Activated CD4-positive, alpha-beta memory T cell treated with anti-CD3 and anti-CD28 coated beads for 36 hours (primary cell): ENCODE results near the gene STARD3. TPM values are rescaled to one million over a fixed set of nuclear protein-coding genes. Genes with fewer than 3 reads are reported as not detected.

Source experiments
- CTCF ChIA-PET: fragments of 350-600 bp; sonication (Branson Sonifier 250); formaldehyde crosslinking; loops from one replicate; lab custom pipeline; 2021; ENCODE audit warnings: antibody characterized with exemption, inconsistent platforms; lab: Charles Lee
- POLR2A ChIA-PET: fragments of 350-600 bp; sonication (Branson Sonifier 250); formaldehyde crosslinking; loops from one replicate; lab custom pipeline; 2021; ENCODE audit warnings: antibody characterized with exemption; lab: Charles Lee
- DNase-seq: peaks from one replicate; pipeline ENCODE4 v3.0.0-alpha.2; 2020
- H3K27ac Mint-ChIP-seq: one replicate; pipeline ENCODE4 v1.8.0; 2021; ENCODE audit warnings: mixed read lengths
- H3K27me3 Mint-ChIP-seq: one replicate; pipeline ENCODE4 v1.8.0; 2021; ENCODE audit warnings: mixed read lengths
- H3K36me3 Mint-ChIP-seq: one replicate; pipeline ENCODE4 v1.8.0; 2021; ENCODE audit warnings: mixed read lengths
- H3K4me1 Mint-ChIP-seq: one replicate; pipeline ENCODE4 v1.8.0; 2021; ENCODE audit warnings: low read depth, mixed read lengths
- H3K4me3 Mint-ChIP-seq: one replicate; pipeline ENCODE4 v1.8.0; 2021; ENCODE audit warnings: mild to moderate bottlenecking, mixed read lengths
- H3K9me3 Mint-ChIP-seq: one replicate; pipeline ENCODE4 v1.8.0; 2021; ENCODE audit warnings: mixed read lengths
- intact Hi-C: fragments of 100-400 bp; cut with micrococcal nuclease; formaldehyde crosslinking; loops from one replicate; pipeline ENCODE4 v1.15.1; 2023
- total RNA-seq, 2 experiments: library from RNA; stranded (reverse); gene quantifications; one replicate each; pipeline ENCODE4 v1.2.3, GENCODE V29; 2021

Gene STARD3
- total RNA-seq, 2 experiments from 2014 or later = 53.6 to 60.3 TPM

- intact Hi-C loops = loop anchor here (2.0 kb wide), 1 partner anchor 20 kb away; no protein-coding TSS in a partner anchor
- POLR2A ChIA-PET = interaction anchor here (1.1 to 1.6 kb wide), 2 partner anchors 10 to 14 kb away, joined by 3 to 8 read pairs; partner anchors contain the start of genes PGAP3 and TCAP
- peaks cover 7% of the 10 kb centered on the region for H3K36me3 Mint-ChIP-seq
- peak overlapping the region; percentile 88 for H3K27ac Mint-ChIP-seq
- CTCF ChIA-PET = interaction anchor here (1.1 to 4.3 kb wide), 10 partner anchors 7 to 183 kb away, joined by 3 to 19 read pairs (median 5); partner anchors contain the start of genes MIEN1, PGAP3 and PNMT
- H3K9me3 Mint-ChIP-seq = no peaks in the 10 kb centered on the region
- no peaks in the 10 kb centered on the region for H3K27me3 Mint-ChIP-seq
- DNase-seq = peak; percentile 31
- no peak overlapping the region for H3K4me3 Mint-ChIP-seq
- peaks cover 59% of the 10 kb centered on the region for H3K4me1 Mint-ChIP-seq
Measured at GRCh38 chr17:39678340-39679116, 41.6 kb downstream of the STARD3 start.

- CTCF ChIA-PET = interaction anchor here (1.1 to 2.9 kb wide), 8 partner anchors 8 to 182 kb away, joined by 3 to 18 read pairs (median 5); partner anchors contain the start of genes MIEN1, PGAP3 and PNMT
- H3K36me3 Mint-ChIP-seq = peaks cover 10% of the 10 kb centered on the region
- no peaks in the 10 kb centered on the region for H3K9me3 Mint-ChIP-seq
- DNase-seq = peak; percentile 59
- no peaks in the 10 kb centered on the region for H3K27me3 Mint-ChIP-seq
- intact Hi-C loops = loop anchor here (2.0 kb wide), 1 partner anchor 21 kb away; no protein-coding TSS in a partner anchor
- peak overlapping the region; percentile 88 for H3K27ac Mint-ChIP-seq
- no peak overlapping the region for H3K4me3 Mint-ChIP-seq
- POLR2A ChIA-PET = no interaction called here
- H3K4me1 Mint-ChIP-seq = peaks cover 59% of the 10 kb centered on the region
Measured at GRCh38 chr17:39679521-39680192, 42.7 kb downstream of the STARD3 start.

GRCh38 chr17:39683295-39683939 lies 46.5 kb downstream of the STARD3 start:
- POLR2A ChIA-PET = no interaction called here
- CTCF ChIA-PET = interaction anchor here (1.7 kb wide), 1 partner anchor 15 kb away, joined by 6 read pairs; the partner anchor contains the start of gene PNMT
- H3K9me3 Mint-ChIP-seq = no peaks in the 10 kb centered on the region
- H3K4me1 Mint-ChIP-seq = peaks cover 37% of the 10 kb centered on the region
- peaks cover 10% of the 10 kb centered on the region for H3K36me3 Mint-ChIP-seq
- intact Hi-C loops = no loop called here
- no peak overlapping the region for H3K27ac Mint-ChIP-seq
- no peak overlapping the region for H3K4me3 Mint-ChIP-seq
- no peaks in the 10 kb centered on the region for H3K27me3 Mint-ChIP-seq
- no peak for DNase-seq

GRCh38 chr17:39684369-39685192 lies 47.6 kb downstream of the STARD3 start:
- H3K36me3 Mint-ChIP-seq = peaks cover 10% of the 10 kb centered on the region
- ChIA-PET CTCF (interaction anchor here (0.7 kb wide), 1 partner anchor 30 kb away, joined by 3 read pairs; no protein-coding TSS in a partner anchor), POLR2A (no interaction called here)
- no peak overlapping the region for H3K4me3 Mint-ChIP-seq
- no peaks in the 10 kb centered on the region for H3K9me3 Mint-ChIP-seq
- no peak overlapping the region for H3K27ac Mint-ChIP-seq
- DNase-seq = no peak
- intact Hi-C loops = loop anchor here (5.0 kb wide), 4 partner anchors 47 to 183 kb away; partner anchors contain the start of genes MIEN1, STARD3 and ZPBP2
- H3K27me3 Mint-ChIP-seq = no peaks in the 10 kb centered on the region
- peaks cover 34% of the 10 kb centered on the region for H3K4me1 Mint-ChIP-seq

DNA sequence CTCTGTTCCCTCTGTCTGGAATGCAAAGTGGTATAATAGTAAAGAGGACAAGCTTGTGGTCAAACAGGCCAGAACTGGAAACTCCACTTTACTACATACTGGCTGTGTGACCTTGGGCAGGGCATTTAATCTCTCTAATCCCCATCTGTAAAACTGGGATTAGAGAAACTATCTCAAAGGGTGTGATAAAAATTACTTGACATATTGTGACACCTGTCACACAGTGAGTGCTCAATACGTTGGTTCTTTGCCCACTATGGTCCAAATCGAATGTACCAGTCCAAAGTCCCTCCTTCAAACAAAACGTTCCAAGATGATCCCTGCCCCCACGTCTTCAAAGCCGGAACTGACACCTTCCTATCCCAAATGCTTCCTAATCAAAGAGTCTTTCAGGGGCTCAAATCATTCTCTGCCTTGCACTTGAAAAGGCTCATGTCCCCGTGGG lies 50.2 kb downstream of the STARD3 start:
- Mint-ChIP-seq H3K9me3 (no peaks in the 10 kb centered on the region), H3K36me3 (peaks cover 10% of the 10 kb centered on the region), H3K27ac (peak overlapping the region; percentile 84), H3K27me3 (no peaks in the 10 kb centered on the region), H3K4me3 (peak overlapping the region; percentile 92), H3K4me1 (peaks cover 18% of the 10 kb centered on the region)
- CTCF ChIA-PET = interaction anchor here (1.0 to 3.0 kb wide), 3 partner anchors 43 to 293 kb away, joined by 3 to 12 read pairs (median 4); partner anchors contain the start of genes MIEN1 and PSMD3
- DNase-seq = no peak
- intact Hi-C loops = loop anchor here (5.0 kb wide), 4 partner anchors 45 to 180 kb away; partner anchors contain the start of genes MIEN1, STARD3 and ZPBP2
- POLR2A ChIA-PET = interaction anchor here (1.4 to 1.5 kb wide), 2 partner anchors 12 to 42 kb away, joined by 4 to 7 read pairs; no protein-coding TSS in a partner anchor

DNA sequence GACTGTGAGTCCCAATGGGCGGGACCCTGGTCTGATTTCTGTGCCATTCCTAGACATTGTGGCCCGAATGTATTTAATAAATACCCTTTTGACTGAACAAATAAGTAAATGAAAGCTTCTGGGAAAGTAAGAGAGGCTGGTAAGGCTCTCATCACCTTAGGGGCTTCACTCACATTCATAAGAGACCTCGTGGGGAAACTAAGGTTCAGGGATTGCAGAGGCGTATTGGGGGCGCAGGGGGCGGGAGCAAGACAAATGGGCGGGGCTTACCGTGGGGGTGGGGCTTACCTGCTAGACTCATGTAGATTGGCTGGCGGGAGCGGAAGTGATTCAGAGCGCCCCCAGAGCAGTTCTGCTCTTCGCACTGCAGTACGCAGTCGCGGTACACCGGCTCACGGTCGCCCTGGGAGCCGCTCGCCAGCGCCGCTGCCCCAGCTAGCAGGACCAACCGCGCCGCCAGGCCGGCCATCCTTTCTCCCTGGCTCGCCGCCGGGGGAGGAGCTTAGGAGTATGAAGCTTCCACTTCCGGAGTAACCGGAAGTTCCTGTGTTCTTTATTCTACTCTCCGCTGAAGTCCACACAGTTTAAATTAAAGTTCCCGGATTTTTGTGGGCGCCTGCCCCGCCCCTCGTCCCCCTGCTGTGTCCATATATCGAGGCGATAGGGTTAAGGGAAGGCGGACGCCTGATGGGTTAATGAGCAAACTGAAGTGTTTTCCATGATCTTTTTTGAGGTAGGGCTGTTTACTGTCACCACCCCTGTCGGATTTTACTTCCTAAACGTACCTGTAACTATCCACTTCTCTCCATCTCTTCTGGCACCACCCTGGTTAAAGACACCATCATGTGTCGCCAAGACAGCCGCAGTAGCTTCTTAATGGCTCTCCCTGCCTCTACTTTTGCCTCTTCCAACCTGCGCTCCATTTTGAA lies 50.9 kb downstream of the STARD3 start, which contains the start of gene PGAP3:
PGAP3 (minus strand) TSS at position 512 of the 929 bp plus-strand sequence; CDS start at position 469, 43 bp downstream.
- peaks cover 18% of the 10 kb centered on the region for H3K4me1 Mint-ChIP-seq
- peak within 1 kb of the TSS; percentile 84 for H3K27ac Mint-ChIP-seq
- DNase-seq = peak; percentile 91
- H3K36me3 Mint-ChIP-seq = peaks cover 7% of the 10 kb centered on the region
- CTCF ChIA-PET = interaction anchor here (1.0 to 3.0 kb wide), 8 partner anchors 9 to 293 kb away, joined by 3 to 12 read pairs (median 4); partner anchors contain the start of genes MIEN1 and PSMD3
- POLR2A ChIA-PET = interaction anchor here (0.7 to 1.8 kb wide), 5 partner anchors 10 to 293 kb away, joined by 4 to 8 read pairs (median 5); partner anchors contain the start of gene PSMD3
- no peaks in the 10 kb centered on the region for H3K27me3 Mint-ChIP-seq
- intact Hi-C loops = loop anchor here (5.0 kb wide), 4 partner anchors 44 to 179 kb away; partner anchors contain the start of genes MIEN1, STARD3 and ZPBP2
- H3K9me3 Mint-ChIP-seq = no peaks in the 10 kb centered on the region
- H3K4me3 Mint-ChIP-seq = peak within 1 kb of the TSS; percentile 92

GRCh38 chr17:39688475-39688835 lies 51.5 kb downstream of the STARD3 start:
- no peaks in the 10 kb centered on the region for H3K27me3 Mint-ChIP-seq
- intact Hi-C loops = loop anchor here (5.0 kb wide), 4 partner anchors 44 to 179 kb away; partner anchors contain the start of genes MIEN1, STARD3 and ZPBP2
- no peaks in the 10 kb centered on the region for H3K9me3 Mint-ChIP-seq
- peak overlapping the region; percentile 92 for H3K4me3 Mint-ChIP-seq
- peak; percentile 19 for DNase-seq
- CTCF ChIA-PET = interaction anchor here (1.0 to 3.0 kb wide), 8 partner anchors 10 to 292 kb away, joined by 3 to 12 read pairs (median 4); partner anchors contain the start of genes MIEN1 and PSMD3
- H3K4me1 Mint-ChIP-seq = peaks cover 18% of the 10 kb centered on the region
- peaks cover 4% of the 10 kb centered on the region for H3K36me3 Mint-ChIP-seq
- H3K27ac Mint-ChIP-seq = peak overlapping the region; percentile 84
- POLR2A ChIA-PET = interaction anchor here (1.0 to 1.8 kb wide), 4 partner anchors 11 to 41 kb away, joined by 4 to 8 read pairs (median 6); no protein-coding TSS in a partner anchor

DNA sequence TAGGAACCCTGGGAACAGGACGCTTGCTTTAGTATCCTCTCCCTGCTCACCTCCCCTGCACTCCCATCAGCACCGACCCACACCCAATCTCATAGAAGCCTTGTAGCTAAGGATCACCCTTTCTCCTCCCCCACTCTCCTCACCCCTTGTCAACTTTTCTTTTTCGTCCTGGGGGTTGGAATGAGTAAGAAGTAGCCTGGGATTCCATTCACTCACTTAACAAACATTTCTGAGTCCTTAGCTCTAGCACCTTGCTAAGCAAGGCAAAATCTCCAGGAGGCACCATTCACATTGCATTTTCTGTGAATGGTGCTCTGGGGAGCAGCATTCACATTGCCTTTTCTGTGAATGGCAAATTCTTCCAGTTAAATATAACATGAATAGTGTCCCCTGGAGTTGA lies 52.0 kb downstream of the STARD3 start:
- Mint-ChIP-seq H3K4me1 (peaks cover 18% of the 10 kb centered on the region), H3K36me3 (peaks cover 2% of the 10 kb centered on the region), H3K4me3 (peak overlapping the region; percentile 92), H3K27ac (peak overlapping the region; percentile 84), H3K27me3 (no peaks in the 10 kb centered on the region), H3K9me3 (no peaks in the 10 kb centered on the region)
- ChIA-PET CTCF (interaction anchor here (0.8 to 3.0 kb wide), 4 partner anchors 12 to 67 kb away, joined by 3 to 12 read pairs (median 10); partner anchors contain the start of gene MIEN1), POLR2A (interaction anchor here (1.8 kb wide), 1 partner anchor 11 kb away, joined by 8 read pairs; no protein-coding TSS in a partner anchor)
- intact Hi-C loops = loop anchor here (5.0 kb wide), 4 partner anchors 43 to 178 kb away; partner anchors contain the start of genes MIEN1, STARD3 and ZPBP2
- DNase-seq = no peak

- H3K9me3 Mint-ChIP-seq = no peaks in the 10 kb centered on the region
- H3K36me3 Mint-ChIP-seq = no peaks in the 10 kb centered on the region
- CTCF ChIA-PET = interaction anchor here (1.6 kb wide), 1 partner anchor 36 kb away, joined by 3 read pairs; the partner anchor contains the start of gene MIEN1
- peaks cover 10% of the 10 kb centered on the region for H3K27me3 Mint-ChIP-seq
- no peak for DNase-seq
- H3K27ac Mint-ChIP-seq = no peak overlapping the region
- peaks cover 2% of the 10 kb centered on the region for H3K4me1 Mint-ChIP-seq
- intact Hi-C loops = no loop called here
- POLR2A ChIA-PET = no interaction called here
- H3K4me3 Mint-ChIP-seq = no peak overlapping the region
Measured at GRCh38 chr17:39694593-39694992, 57.6 kb downstream of the STARD3 start.
